ENCODE measurements around the gene TCP11X2.
A peak's percentile ranks its signal among the peaks of the same experiment; 100 is the strongest.
"Not testable (repeated sequence)": the region's sequence is repeated elsewhere in the genome, so short reads cannot be mapped to it uniquely, and the experiment has no call there.

TCP11X2 gene

GRCh38 chrX:102471762-102472220, at the start of gene TCP11X2:
Gene TCP11X2 (minus strand): TSS chrX:102471812.
- H3K4me3 ChIP-seq (ENCODE audit: low read depth, low read length); DNase-seq (ENCODE audit: low read depth): not testable (repeated sequence)

- no peak overlapping the region for H3K4me3 ChIP-seq (ENCODE audit: low read depth, low read length)
- DNase-seq (ENCODE audit: low read depth) = peak; percentile 32
- TF ChIP-seq CTCF (conservative IDR thresholded peaks at IDR 0.05; ENCODE audit: low read depth, low read length) = peak; percentile 21
These were observed 45.7 kb upstream of the TCP11X2 start for GRCh38 chrX:102517326-102517725.

GRCh38 chrX:102515975-102516941, 44.6 kb upstream of the TCP11X2 start, which contains the start of gene TMSB15A:
Gene TMSB15A (minus strand): TSS chrX:102516739.
- peak within 1 kb of the TSS; percentile 55 for H3K4me3 ChIP-seq (ENCODE audit: low read depth, low read length)
- DNase-seq (ENCODE audit: low read depth) = peak; percentile 40
- TF ChIP-seq CTCF (conservative IDR thresholded peaks at IDR 0.05; ENCODE audit: low read depth, low read length) = no peak

- DNase-seq (ENCODE audit: low read depth) = no peak
- no peak for TF ChIP-seq CTCF (conservative IDR thresholded peaks at IDR 0.05; ENCODE audit: low read depth, low read length)
- no peak overlapping the region for H3K4me3 ChIP-seq (ENCODE audit: low read depth, low read length)
These were observed 42.9 kb upstream of the TCP11X2 start for GRCh38 chrX:102514536-102514935.

GRCh38 chrX:102498732-102499131, 27.1 kb upstream of the TCP11X2 start:
- no peak overlapping the region for H3K4me3 ChIP-seq (ENCODE audit: low read depth, low read length)
- no peak for TF ChIP-seq CTCF (conservative IDR thresholded peaks at IDR 0.05; ENCODE audit: low read depth, low read length)
- DNase-seq (ENCODE audit: low read depth) = no peak

GRCh38 chrX:102491766-102492165, 20.2 kb upstream of the TCP11X2 start:
- TF ChIP-seq CTCF (conservative IDR thresholded peaks at IDR 0.05; ENCODE audit: low read depth, low read length) = no peak
- peak; percentile 24 for DNase-seq (ENCODE audit: low read depth)
- no peak overlapping the region for H3K4me3 ChIP-seq (ENCODE audit: low read depth, low read length)

- not testable (repeated sequence) for DNase-seq (ENCODE audit: low read depth); H3K4me3 ChIP-seq (ENCODE audit: low read depth, low read length)
These were observed 7.2 kb upstream of the TCP11X2 start for GRCh38 chrX:102478765-102479164.

GRCh38 chrX:102470215-102470614, 1.4 kb downstream of the TCP11X2 start:
- H3K4me3 ChIP-seq (ENCODE audit: low read depth, low read length); DNase-seq (ENCODE audit: low read depth): not testable (repeated sequence)

- not testable (repeated sequence) for H3K4me3 ChIP-seq (ENCODE audit: low read depth, low read length); DNase-seq (ENCODE audit: low read depth)
These were observed 13.0 kb downstream of the TCP11X2 start for GRCh38 chrX:102458615-102459014.

GRCh38 chrX:102439908-102440307, 31.7 kb downstream of the TCP11X2 start, which contains the start of gene NXF2B:
Gene NXF2B (minus strand): TSS chrX:102440008. CDS start chrX:102380036, 59,972 bp downstream.
- H3K4me3 ChIP-seq (ENCODE audit: low read depth, low read length); DNase-seq (ENCODE audit: low read depth): not testable (repeated sequence)

- H3K4me3 ChIP-seq (ENCODE audit: low read depth, low read length); DNase-seq (ENCODE audit: low read depth): not testable (repeated sequence)
These were observed 57.1 kb downstream of the TCP11X2 start for GRCh38 chrX:102414493-102414892.

All from choroid plexus epithelial cell (primary cell).